ENCODE data around the gene KCNAB2.

- TF ChIP-seq EZH2 (IDR thresholded peaks at IDR 0.05; ENCODE audit: low read length, unreplicated experiment) (no peak), CTCF (conservative IDR thresholded peaks at IDR 0.05; ENCODE audit: low read depth, low read length) (no peak), EZH2phosphoT487 (IDR thresholded peaks at IDR 0.05; ENCODE audit: borderline replicate concordance, low read length) (no peak)
Observed at GRCh38 chr1:6045110-6045502, 582 bp upstream of the KCNAB2 start.
